NCI-H2171 treated with DMSO at 0.1 percent for 48 hours (cell line): ENCODE measurements around the gene NANOG.
"Not testable (repeated sequence)": the region's sequence is repeated elsewhere in the genome, so short reads cannot be mapped to it uniquely, and the experiment has no call there.

ENCODE experiments used
- DNase-seq: peaks from one replicate; lab custom pipeline; 2025; lab: John Stamatoyannopoulos, UW

NANOG gene

DNA sequence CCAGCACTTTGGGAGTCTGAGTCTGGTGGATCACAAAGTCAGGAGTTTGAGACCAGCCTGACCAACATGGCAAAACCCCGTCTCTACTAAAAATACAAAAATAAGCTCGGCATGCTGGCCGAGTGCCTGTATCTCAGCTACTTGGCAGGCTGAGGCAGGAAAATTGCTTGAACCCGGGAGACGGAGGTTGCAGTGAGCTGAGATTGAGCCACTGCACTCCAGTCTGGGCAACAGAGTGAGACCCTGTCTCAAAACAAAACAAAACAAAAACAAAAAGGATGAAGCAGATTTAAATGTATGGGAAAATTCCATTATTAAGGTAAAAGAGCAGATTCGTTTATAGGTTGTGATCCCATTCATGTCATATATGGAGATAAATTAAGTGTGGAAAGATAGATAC, 17.1 kb downstream of the NANOG start:
- not testable (repeated sequence) for DNase-seq

GRCh38 chr12:7806863-7807487, 17.8 kb downstream of the NANOG start:
- peak; percentile 96 for DNase-seq

DNA sequence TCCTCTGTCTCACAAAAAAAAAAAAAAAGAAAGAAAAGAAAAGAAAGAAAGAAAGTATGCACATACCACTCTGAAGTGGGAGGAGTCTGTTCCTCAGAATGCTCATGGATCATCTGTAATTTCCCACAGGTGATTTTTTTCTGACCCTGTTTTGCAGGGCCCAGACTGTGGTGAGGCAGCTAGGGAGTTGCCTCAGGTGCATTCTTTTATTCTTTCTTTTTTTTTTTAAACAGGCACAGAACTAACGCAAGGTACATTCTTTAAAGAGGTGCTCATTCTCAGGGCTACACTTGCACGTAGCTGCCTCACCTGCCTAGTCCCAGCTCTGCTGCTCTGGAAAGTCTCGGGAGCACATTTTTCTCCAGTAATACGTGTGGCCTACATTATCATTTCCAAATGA, 36.6 kb downstream of the NANOG start:
- DNase-seq: not testable (repeated sequence)

- not testable (repeated sequence) for DNase-seq
Measured at GRCh38 chr12:7829737-7830136, 40.5 kb downstream of the NANOG start.

DNA sequence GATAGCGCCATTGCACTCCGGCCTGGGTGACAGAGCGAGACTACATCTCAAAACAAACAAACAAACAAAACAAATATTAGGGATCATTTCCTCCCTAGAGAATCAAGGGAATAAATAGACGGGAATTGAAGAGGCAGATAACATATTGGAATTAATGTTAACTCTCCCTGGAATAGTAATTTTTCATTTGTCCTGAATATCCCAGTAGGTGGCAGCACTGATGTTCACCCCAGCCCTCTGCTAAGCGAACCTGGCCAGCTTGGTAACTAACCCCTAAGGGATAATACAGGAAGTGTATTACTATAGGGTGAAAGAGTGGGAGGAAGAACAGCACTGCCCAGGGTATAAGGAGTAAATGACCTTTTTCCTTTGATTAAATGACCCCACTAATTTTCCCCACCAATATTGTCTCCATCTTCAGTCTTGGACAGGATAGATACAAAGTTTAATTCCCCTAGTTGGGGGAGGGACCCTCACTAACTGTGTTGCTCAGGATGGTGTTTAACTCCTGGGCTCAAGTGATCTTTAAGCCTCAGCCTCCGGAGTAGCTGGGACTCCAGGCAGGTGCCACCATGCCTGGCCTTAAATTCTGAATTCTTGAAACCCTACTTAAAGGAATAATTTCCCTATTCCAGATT, 43.0 kb downstream of the NANOG start:
- DNase-seq: peak; percentile 86

GRCh38 chr12:7833201-7833600, 44.0 kb downstream of the NANOG start:
- not testable (repeated sequence) for DNase-seq

DNA sequence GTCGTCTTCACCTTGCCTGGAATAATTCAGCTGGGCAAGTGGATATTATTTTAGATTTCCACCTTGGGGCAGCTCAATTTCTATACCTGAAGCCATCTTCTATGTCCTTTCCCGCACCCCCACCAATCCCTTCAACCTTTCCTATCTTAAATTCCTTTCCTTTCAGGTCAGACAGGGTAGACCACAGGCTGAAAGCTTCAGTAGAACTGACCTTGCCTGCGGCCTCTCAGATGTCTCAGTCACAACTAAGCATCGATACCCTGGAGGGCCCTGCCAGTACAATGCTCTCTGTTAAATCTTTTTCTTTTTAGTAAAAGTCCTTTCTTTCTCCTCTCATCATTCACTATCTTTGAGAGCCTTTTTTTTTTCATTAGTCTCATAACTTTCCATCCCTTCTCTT, 44.6 kb downstream of the NANOG start:
- no peak for DNase-seq

DNA sequence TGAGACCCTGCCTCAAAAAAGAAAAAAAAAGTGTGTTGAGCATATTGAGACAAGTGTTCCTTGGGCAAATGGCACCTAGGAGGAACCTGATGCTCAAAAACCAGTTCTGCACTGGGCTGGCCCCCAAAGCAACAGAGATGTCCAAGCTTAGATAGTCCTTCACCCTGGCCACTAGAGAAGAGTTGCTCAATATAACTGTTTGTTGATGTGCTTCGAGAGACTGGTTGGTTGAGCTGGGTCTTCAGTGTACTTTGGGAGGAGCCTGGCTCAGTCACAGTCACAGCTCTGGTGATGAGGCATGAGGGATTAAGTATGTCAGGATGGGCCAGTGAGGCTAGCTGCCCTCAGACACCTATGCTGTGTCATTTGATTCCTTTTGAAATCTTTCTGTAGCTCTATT, 45.5 kb downstream of the NANOG start:
- DNase-seq: no peak

- DNase-seq: no peak
Measured at GRCh38 chr12:7835116-7835515, 45.9 kb downstream of the NANOG start.

GRCh38 chr12:7835766-7836165, 46.6 kb downstream of the NANOG start:
- DNase-seq: no peak

- no peak for DNase-seq
Measured at GRCh38 chr12:7837366-7837765, 48.2 kb downstream of the NANOG start.

DNA sequence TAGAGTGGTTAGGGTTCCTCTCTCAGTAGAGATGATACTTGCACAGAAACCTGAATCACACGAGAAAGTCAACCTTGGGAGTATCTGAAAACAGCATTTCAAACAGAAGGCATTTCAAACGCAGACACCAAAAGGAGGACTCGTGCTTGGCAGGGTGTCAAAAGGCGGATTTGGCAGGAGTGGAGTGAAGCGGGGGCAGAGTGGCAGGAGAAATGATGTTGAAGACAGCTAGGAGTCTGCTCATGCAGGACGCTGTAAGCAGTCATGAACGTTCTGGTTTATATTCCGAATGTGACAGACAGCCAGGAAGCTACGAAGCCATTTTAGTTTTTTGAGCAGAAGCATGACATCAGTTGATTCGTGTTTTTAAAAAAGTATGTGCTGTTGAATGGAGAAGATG, 50.0 kb downstream of the NANOG start:
- peak; percentile 89 for DNase-seq

DNA sequence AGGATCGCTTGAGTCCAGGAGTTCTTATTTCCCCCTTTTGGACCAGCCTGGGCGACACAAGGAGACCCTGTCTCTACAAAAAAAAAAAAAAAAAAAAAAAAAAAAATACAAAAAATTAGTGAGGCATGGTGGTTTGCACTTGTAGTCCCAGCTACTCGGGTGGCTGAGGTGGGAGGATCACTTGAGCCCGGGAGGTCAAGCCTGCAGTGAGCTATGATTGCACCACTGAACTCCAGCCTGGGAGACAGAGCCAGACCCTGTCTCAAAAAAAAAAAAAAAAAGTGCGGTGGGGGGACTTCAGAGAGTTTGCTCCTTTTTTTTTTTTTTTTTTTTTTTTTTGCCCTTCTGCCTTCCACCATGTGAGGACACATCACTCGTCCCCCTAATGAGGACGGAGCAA, 50.6 kb downstream of the NANOG start:
- not testable (repeated sequence) for DNase-seq

DNA sequence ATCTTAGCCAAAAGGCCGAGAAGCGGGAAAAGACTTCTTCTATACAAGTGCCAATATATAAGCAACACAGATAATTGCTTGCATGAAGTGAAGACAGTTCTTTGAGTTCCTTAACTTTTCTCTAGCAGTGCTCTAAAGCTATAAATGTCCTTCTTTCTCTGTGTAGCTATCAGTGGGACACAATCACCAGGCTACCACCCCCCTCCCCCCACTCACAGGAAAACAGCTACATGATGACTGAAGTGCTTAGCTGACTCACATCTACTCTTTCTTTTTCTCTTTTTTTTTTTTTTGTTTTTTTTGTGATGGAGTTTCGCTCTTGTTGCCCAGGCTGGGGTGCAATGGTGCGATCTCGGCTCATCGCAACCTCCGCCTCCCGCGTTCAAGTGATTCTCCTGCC, 53.2 kb downstream of the NANOG start:
- not testable (repeated sequence) for DNase-seq

DNA sequence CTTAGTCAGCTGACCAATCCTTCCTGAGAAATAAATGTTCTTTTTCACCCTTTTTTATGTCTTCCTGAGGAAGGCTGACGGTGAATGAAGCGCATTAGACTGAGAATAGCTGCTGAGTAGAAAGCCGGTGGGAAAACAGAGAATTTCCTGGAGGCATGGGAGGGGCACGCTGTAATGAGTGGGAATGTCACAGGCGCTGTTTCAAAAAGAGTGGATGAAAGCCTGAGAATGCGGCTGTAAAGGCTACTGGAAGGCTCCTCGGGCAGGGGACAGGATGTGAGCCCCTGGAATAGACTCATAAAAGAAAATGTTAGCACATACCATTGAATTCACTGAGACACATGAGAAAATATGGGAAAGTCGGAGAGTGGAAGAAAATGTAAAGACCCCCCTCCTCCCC, 53.9 kb downstream of the NANOG start:
- DNase-seq: not testable (repeated sequence)

DNA sequence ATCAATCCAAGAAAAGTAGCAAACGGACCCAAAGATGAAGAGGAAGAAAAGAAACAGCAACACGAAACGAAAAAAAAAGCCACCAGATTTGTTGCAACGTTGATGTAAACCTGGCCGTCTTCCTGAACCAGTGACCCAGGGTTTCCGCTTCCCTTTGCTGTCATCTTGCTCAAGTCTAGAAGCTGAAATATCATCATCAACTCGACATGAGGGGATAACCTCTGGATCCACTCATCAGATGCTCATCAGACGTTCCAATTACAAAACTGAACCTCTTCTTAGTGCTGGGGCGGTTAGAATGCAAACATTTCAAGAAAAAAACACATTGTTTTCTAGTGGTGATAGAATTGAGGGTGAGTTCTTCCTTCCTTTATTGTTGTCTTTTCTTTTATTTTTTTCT, 54.4 kb downstream of the NANOG start:
- not testable (repeated sequence) for DNase-seq

GRCh38 chr12:7844116-7844515, 54.9 kb downstream of the NANOG start:
- no peak for DNase-seq

- DNase-seq: peak; percentile 69
Measured at GRCh38 chr12:7847226-7848097, 58.3 kb downstream of the NANOG start.

DNA sequence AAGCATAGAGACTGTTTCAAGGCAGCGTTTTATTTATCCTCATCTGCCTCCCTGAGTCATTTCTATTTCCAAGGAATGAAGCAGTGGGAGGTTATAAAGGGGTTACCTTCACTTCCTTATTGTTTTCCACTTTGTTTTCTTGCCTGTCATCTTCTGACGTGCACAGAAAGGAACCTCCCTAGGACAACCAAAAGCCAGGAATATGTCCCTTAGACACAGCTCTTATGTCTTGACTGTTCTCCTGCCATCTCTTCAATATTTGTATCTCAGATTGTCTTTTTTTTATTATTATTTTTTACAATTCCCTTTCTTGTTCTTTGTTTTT, 58.9 kb downstream of the NANOG start:
- DNase-seq: not testable (repeated sequence)
